Endometrium (tissue), 2 donors: ENCODE data around the gene AFMID.

ENCODE experiments used
- FAIRE-seq: peaks from 2 replicates; lab custom pipeline; 2012; peaks lifted over from hg19 to GRCh38; lab: Jason Lieb, UNC
- donor health status: control.
- donor health status: control.

AFMID gene

DNA sequence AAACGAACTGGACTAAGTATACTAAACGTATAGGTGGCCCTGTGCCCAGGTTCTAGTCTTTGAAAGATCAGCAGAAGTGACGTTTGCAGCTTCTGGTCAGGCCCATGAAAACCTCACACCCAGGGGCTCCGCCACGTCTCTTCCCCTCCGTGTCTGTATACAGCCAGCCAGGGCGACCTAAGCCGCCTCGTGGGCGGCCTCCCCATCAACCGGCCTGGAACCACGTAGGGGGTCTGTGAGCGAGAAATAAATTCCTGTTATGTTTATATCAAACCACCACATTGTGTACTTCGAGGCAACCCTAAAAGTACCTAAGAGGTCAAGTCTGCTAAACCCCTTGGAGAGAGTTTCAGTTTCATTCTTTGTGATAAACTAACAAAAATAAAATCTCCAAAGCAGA, 7.1 kb upstream of the AFMID start:
- FAIRE-seq, result no peak

DNA sequence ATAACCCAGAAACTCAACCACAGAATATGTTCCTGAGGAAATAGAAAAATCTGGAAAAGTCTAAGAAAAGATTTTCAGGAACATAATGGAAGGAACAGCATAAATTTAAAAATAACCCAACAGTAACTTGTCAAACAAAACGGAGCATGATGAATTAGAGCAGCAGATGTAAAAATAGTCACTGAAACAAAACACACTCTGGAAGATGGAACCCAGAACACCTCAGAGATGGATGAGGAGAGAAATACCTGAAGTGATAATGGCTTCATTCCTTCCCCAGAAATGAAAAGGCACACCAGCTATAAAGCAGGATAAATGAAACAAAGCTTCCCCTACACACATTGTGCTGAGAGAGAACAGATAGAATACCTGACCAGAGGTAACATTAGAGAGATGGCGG, 6.7 kb upstream of the AFMID start:
- FAIRE-seq, result no peak

DNA sequence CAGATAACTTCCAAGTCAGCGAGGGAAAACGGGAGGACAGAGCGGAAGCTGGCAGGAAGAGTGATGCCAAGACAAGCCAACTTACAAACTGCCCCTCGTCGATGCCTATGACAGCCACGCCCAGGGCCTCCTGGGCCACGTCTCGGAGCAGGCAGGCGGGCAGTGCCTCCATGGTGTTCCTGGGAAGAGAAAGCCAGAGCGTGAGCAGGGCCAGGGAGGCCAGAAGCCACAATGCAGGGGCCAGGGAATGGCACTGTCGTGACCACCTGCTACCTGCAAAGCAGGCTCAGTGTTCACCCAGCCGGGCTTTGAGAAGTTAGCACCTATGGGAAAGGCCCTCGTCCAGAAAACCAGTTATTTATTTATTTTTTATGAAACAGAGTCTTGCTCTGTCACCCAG, 4.7 kb upstream of the AFMID start:
- FAIRE-seq, result no peak

DNA sequence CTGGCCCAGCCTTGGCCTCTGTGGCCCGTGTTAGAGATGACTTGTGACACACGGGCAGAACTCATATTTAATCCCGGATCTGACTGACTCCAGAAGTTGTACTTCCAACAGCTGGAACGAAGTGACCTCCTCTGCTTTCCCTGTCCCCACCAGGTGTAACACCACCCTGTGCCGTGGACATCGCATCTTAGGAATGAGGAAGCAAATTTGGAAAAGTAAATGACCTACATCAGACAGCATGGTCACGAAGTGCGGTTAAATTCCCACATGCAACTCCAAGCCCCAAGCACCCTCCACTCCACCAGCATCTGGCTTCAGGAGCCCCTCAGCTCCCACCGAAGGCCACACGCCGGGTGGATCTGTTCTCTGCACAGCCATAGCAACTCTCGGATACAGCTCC, 3.2 kb upstream of the AFMID start:
- no peak for FAIRE-seq

DNA sequence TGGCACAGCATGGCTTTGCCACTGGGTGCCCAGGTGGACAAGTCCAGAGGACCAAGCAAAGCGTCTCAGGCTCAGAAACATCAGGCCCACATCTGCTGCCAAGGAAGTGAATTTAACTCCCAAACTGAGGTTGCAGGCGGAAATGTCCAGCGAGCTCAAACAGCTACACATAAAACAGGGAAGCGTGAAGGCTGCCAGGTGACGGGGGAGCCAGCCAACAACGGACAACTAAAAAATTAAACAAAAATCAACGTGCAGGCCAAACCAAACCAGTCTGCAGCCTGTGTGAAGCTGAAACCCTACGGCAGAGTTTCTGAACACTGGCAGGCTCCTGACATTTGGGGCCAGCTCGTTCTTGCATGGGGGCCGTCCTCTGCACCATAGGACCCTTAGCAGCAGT, 2.8 kb upstream of the AFMID start:
- no peak for FAIRE-seq

DNA sequence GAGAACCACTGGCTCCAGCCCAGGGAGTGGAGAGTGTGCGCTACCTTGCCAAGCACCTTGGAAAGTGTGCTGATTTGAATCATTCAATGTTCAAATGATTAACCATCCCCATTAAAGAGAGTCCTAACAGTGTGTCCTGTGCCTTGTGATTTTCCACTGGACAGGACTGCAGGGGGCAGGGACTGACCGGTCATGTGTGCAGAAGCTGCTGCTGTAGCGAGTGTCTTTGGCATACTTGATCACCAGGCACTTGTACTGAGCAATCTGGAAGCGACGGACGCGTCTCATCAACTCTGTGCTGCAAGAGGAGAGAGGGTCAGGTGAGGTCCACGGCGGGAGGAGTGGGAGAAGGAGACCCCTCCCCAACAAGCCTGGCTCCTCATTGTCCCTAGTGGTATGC, 2.3 kb upstream of the AFMID start:
- FAIRE-seq, result no peak

DNA sequence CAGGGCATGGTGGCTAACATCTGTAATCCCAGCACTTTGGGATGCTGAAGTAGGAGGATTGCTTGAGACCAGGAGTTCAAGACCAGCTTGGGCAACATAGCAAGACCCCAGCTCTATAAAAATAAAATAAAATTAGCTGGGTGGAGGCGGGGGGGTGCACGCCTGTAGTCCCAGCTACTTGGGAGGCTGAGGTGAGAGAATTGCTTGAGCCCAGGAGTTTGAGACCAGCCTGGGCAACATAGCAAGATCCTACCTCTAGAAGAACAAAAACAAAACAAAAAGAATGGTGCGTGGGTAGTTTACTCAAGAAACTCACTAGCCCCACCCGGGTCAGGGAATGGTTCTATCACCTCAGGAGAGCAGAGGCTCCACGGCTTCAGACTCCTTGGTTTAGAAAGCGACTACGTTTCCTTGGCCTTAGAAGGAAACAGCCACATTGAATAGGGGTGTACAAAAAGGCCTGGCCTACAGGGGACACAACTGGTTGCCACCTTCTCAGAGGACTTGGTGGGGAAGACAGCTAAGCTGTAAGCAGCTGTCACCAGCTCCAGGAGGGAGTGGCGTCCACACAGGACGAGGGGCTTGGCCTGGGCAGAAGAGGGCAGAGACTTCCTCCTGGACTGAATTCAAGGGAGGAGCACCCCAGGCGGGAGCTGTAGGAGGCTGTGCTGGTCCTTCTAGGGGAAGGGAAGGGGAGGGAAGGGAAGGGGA, 1.0 kb upstream of the AFMID start:
- no peak for FAIRE-seq

DNA sequence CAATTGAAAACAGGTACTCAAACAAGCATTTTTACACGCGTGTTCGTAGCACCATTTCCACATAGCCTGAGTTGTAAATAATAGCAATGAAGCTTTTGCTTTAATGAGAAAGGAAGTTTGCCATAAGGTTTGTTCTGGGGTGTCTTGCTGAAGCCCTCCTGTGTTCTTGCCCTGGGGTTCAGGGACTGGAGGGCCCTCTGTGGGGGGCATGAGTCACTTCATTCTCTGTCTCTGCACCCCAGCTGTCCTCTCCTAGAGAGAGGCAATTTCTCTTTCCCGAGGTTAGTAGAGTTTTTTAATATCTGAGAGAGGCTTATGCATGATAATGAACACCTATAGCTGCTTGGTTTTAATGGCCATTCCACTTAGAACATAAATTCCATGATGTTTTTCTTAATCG, 9.6 kb downstream of the AFMID start:
- no peak for FAIRE-seq

DNA sequence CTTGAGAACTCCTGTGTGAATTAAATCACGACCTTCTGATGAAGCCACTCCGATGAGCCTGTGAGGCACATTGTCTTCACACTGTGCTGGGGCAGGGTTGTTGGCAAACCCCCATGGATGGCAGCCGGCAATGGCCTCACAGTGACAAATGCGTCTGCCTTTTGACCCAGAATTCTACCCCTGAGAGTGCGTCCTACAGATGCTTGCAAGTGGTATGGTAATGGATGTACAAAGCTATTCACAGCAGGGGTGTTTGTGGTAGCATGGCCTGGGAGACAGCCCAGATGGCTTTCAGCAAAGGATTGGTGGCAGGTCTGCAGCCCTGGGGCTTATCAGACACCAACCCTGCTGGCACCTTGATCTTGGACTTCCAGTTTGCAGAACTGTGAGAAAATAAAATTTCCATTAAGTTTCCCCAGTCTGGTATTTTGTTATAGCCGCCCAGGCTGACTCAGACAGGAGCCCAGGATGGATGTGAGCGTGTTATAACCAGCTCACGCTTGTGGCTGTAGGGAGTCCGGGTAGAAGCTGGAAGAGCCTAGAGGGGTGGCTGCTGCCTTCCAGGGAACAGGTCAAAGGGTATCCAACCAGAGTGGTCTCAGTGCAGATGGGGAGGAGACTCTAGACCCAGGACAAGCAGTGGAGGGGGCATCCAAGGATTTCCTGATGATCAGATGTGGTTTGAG, 10.1 kb downstream of the AFMID start:
- FAIRE-seq, result no peak

DNA sequence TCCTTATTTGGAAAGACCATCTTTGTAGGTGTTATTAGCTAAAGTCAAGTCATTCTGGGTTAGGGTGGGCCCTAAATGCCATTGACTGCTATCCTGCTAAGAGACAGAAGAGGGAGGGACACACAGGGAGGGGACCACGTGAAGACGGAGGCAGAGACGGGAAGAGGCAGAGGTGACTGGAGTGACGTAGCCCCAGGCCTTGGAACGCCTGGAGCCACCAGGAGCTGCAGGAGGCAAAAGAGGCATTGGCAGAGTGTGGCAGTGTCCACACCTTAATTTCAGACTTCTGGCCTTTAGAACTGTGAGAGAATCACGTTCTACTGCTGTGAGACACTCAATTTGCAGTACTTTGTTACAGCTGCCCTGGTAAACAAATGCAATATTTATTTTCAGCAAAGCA, 13.3 kb downstream of the AFMID start:
- FAIRE-seq, result no peak

DNA sequence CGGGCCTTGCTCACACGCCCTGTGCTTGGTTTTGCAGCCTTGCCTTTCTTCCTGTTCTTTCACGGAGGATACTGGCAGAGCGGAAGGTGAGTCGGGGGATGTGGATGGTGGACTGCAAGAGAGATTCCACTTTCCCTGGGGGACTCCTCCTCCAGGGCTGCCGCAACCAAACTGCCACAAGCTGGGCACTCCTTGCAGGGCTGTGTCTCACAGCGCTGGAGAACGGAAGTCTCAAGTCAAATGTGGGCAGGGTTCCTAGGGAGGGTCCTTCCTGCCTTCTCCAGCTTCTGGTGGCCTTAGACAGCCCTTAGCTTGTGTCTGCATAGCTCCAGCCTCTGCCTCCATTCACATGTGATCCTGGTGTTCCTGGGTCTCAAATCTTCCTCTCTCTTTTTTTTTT, 15.5 kb downstream of the AFMID start:
- FAIRE-seq, result no peak

DNA sequence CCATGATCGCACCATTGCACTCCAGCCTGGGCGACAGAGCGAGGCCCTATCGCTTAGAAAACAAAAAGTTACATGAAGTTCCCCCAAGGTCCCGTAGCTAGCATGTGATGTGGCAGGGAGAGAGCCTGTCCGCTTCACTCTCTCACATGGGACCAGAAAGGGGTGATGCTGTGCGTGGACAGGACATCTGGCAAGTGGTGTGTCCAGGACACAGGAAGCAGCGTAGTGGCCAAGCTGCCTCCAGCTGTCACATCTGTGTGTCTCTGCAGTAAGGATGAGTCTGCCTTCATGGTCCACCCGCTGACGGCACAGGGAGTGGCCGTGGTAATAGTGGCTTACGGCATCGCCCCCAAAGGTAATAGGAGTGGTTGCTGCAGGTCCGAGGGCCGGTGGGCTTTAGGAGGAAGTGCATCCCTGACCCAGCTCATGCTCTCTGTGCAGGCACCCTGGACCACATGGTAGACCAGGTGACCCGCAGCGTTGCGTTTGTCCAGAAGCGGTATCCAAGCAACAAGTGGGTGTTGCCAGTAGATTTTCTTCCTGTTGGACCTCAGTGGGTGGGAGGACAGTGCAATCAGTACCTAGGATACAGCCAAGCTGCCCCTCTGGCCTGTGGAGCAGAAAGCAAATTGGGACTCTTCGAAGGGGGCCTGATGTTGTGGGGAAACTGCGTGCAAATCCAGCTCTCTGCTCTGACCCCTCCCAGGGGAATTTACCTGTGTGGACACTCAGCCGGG, 17.4 kb downstream of the AFMID start:
- FAIRE-seq, result no peak

DNA sequence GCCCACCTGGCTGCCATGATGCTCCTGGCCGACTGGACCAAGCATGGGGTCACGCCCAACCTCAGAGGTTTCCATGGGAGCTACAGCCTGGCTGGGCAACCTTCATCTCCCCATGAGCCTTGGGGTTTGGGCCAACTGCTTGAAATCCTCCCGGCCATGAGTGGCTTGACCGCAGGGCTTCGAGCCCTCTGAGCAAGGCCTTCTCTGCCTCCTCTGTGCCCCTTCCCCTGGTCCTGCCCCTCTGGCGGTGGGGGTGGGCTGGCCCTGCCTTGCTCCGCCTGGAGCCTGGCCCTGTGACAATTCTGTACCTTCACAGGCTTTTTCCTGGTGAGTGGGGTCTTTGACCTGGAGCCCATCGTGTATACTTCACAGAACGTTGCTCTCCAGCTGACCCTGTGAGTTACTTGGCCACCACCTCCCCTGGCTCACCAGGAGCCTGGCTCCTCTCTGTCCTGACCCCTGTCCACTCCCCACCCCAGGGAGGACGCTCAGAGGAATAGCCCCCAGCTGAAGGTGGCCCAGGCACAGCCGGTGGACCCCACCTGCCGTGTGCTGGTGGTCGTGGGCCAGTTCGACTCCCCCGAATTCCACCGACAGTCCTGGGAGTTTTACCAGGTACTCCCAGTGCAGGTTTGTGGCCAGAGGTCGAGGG, 18.1 kb downstream of the AFMID start:
- FAIRE-seq, result no peak

DNA sequence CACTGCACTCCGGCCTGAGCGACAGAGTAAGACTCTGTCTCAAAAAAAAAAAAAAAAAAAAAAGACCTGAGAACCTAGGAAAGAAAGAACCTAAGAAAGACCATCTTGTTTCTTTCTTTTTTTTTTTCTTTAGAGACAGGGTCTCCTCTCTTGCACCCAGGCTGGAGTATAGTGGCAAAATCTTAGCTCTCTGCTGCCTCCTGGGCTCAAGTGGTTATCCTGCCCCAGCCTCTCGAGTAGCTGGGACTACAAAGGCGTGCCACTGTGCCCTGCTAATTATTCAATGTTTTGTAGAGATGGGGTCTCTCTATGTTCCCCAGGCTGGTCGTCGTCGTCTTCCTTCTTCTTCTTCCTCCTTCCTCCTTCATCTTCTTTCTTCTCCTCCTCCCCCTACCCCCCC, 19.1 kb downstream of the AFMID start:
- no peak for FAIRE-seq

DNA sequence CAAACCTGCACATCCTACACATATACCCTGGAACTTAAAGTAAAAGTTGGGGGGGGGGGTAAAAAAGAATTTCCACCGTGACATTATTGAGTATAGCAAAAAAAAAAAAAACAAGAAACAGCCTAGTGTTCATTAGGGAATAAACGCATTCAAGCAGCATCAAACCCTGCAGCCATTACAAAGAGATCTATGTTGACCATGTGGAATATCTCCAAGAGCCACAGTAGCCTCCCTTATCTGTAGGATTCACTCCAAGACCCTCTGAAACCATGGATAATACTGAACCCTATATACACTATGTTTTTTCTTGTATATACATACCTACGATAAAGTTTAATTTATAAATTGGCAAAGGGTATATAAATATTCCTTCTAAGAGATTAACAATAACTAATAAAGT, 21.3 kb downstream of the AFMID start:
- FAIRE-seq, result no peak

DNA sequence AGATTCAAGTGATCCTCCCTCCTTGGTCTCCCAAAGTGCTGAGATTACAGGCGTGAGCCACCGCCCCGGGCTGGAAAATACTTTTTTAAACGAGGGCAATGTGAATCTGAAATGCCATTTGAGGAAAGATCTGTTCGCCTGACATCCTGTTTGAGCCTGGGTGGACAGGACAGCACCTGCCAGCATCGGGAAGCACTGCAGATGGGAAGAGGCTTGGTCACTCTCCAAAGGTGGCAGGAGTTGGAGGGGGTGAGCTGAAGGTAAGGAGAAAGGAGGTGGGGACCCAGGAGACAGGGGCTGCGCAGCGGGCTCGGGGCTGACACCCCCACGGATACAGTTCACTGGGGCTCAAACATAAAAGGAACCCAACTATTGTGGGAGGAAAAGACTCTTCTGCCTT, 22.9 kb downstream of the AFMID start:
- FAIRE-seq, result no peak

DNA sequence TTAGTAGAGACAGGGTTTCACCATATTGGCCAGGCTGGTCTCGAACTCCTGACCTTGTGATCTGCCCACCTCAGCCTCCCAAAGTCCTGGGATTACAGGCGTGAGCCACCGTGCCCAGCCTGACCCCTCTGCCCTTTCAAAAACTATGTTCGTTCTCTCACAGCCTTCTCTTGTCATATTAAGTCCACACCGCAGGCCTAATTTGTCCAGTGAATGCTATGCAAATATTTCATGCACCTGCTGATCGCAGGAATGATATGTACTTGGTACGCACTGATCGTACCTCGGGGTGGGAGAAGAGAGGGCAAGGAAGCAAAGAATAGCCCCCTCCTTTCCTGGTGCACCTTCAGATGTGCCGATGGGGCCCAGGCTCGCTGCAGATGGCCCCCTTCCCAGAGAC, 23.9 kb downstream of the AFMID start:
- FAIRE-seq, result no peak

DNA sequence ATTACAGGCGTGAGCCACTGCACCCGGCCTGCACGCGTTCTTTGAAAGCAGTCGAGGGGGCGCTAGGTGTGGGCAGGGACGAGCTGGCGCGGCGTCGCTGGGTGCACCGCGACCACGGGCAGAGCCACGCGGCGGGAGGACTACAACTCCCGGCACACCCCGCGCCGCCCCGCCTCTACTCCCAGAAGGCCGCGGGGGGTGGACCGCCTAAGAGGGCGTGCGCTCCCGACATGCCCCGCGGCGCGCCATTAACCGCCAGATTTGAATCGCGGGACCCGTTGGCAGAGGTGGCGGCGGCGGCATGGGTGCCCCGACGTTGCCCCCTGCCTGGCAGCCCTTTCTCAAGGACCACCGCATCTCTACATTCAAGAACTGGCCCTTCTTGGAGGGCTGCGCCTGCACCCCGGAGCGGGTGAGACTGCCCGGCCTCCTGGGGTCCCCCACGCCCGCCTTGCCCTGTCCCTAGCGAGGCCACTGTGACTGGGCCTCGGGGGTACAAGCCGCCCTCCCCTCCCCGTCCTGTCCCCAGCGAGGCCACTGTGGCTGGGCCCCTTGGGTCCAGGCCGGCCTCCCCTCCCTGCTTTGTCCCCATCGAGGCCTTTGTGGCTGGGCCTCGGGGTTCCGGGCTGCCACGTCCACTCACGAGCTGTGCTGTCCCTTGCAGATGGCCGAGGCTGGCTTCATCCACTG, 27.0 kb downstream of the AFMID start, which contains the start of gene BIRC5:
Gene BIRC5, plus strand, starts transcription at position 238 of the 690 bp plus-strand sequence. Its CDS starts 64 bp downstream, at position 302.
- no peak for FAIRE-seq

DNA sequence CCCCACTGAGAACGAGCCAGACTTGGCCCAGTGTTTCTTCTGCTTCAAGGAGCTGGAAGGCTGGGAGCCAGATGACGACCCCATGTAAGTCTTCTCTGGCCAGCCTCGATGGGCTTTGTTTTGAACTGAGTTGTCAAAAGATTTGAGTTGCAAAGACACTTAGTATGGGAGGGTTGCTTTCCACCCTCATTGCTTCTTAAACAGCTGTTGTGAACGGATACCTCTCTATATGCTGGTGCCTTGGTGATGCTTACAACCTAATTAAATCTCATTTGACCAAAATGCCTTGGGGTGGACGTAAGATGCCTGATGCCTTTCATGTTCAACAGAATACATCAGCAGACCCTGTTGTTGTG, 27.5 kb downstream of the AFMID start:
- FAIRE-seq, result no peak

DNA sequence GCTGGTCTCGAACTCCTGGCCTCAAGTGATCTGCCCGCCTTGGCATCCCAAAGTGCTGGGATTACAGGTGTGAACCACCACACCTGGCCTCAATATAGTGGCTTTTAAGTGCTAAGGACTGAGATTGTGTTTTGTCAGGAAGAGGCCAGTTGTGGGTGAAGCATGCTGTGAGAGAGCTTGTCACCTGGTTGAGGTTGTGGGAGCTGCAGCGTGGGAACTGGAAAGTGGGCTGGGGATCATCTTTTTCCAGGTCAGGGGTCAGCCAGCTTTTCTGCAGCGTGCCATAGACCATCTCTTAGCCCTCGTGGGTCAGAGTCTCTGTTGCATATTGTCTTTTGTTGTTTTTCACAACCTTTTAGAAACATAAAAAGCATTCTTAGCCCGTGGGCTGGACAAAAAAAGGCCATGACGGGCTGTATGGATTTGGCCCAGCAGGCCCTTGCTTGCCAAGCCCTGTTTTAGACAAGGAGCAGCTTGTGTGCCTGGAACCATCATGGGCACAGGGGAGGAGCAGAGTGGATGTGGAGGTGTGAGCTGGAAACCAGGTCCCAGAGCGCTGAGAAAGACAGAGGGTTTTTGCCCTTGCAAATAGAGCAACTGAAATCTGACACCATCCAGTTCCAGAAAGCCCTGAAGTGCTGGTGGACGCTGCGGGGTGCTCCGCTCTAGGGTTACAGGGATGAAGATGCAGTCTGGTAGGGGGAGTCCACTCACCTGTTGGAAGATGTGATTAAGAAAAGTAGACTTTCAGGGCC, 32.4 kb downstream of the AFMID start:
- FAIRE-seq, result no peak

DNA sequence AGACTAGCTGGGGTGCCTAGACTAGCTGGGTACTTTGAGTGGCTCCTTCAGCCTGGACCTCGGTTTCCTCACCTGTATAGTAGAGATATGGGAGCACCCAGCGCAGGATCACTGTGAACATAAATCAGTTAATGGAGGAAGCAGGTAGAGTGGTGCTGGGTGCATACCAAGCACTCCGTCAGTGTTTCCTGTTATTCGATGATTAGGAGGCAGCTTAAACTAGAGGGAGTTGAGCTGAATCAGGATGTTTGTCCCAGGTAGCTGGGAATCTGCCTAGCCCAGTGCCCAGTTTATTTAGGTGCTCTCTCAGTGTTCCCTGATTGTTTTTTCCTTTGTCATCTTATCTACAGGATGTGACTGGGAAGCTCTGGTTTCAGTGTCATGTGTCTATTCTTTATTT, 35.9 kb downstream of the AFMID start:
- no peak for FAIRE-seq

DNA sequence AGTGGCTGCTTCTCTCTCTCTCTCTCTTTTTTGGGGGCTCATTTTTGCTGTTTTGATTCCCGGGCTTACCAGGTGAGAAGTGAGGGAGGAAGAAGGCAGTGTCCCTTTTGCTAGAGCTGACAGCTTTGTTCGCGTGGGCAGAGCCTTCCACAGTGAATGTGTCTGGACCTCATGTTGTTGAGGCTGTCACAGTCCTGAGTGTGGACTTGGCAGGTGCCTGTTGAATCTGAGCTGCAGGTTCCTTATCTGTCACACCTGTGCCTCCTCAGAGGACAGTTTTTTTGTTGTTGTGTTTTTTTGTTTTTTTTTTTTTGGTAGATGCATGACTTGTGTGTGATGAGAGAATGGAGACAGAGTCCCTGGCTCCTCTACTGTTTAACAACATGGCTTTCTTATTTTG, 36.6 kb downstream of the AFMID start:
- no peak for FAIRE-seq
